CD8-positive, alpha-beta memory T cell (primary cell): ENCODE measurements around the gene ZDHHC13. TPM values are rescaled to one million over a fixed set of nuclear protein-coding genes. Genes with fewer than 3 reads are reported as not detected.
A peak's percentile ranks its signal among the peaks of the same experiment; 100 is the strongest.

Source experiments
- CTCF ChIA-PET: fragments of 350-600 bp; sonication (Branson Sonifier 250); formaldehyde crosslinking; loops from one replicate; lab custom pipeline; 2021; ENCODE audit warnings: antibody characterized with exemption; lab: Charles Lee
- POLR2A ChIA-PET: fragments of 350-600 bp; sonication (Branson Sonifier 250); formaldehyde crosslinking; loops from one replicate; lab custom pipeline; 2021; ENCODE audit warnings: antibody characterized with exemption; lab: Charles Lee
- DNase-seq, 5 donors: peaks; one replicate each; pipeline versions ENCODE4 v3.0.0 to v3.0.0-alpha.2; 2020 to 2022; ENCODE audit warnings: mixed read lengths in 1 of 5
- H3K27ac ChIP-seq: one replicate; pipeline ENCODE4 v1.7.0; 2013; ENCODE audit warnings: low read depth, mild to moderate bottlenecking, low read length, moderate library complexity
- H3K27me3 ChIP-seq: 2 replicates; pipeline ENCODE4 v1.7.0; 2013; ENCODE audit warnings: low read length, mild to moderate bottlenecking; ENCODE audit not compliant: insufficient read depth, poor library complexity, severe bottlenecking
- H3K36me3 ChIP-seq: 2 replicates; pipeline ENCODE4 v1.7.0; 2013; ENCODE audit warnings: mild to moderate bottlenecking, low read length, moderate library complexity; ENCODE audit not compliant: insufficient read depth
- H3K4me1 ChIP-seq: 2 replicates; pipeline ENCODE4 v1.7.0; 2013; ENCODE audit warnings: mild to moderate bottlenecking, low read length, moderate library complexity; ENCODE audit not compliant: insufficient read depth
- H3K4me3 ChIP-seq: 2 replicates; pipeline ENCODE4 v1.7.0; 2013; ENCODE audit warnings: mild to moderate bottlenecking, low read length
- H3K9me3 ChIP-seq: 2 replicates; pipeline ENCODE4 v1.7.0; 2013; ENCODE audit warnings: mild to moderate bottlenecking, low read length
- H3K27ac Mint-ChIP-seq, 8 donors: one replicate each; pipeline ENCODE4 v1.8.0; 2020 to 2021; ENCODE audit warnings: mixed read lengths in 8 of 8, mild to moderate bottlenecking in 6 of 8, inconsistent platforms in 3 of 8, moderate library complexity in 3 of 8
- H3K27me3 Mint-ChIP-seq, 2 donors: one replicate each; pipeline ENCODE4 v1.8.0; 2020 to 2021; ENCODE audit warnings: mixed read lengths in 2 of 2, mild to moderate bottlenecking in 1 of 2, moderate library complexity in 1 of 2
- H3K36me3 Mint-ChIP-seq, 3 donors: one replicate each; pipeline ENCODE4 v1.8.0; 2020 to 2021; ENCODE audit warnings: mixed read lengths in 3 of 3, inconsistent platforms in 1 of 3, mild to moderate bottlenecking in 1 of 3
- H3K4me1 Mint-ChIP-seq, 3 donors: one replicate each; pipeline ENCODE4 v1.8.0; 2020 to 2021; ENCODE audit warnings: mixed read lengths in 3 of 3, inconsistent platforms in 1 of 3, mild to moderate bottlenecking in 1 of 3
- H3K4me3 Mint-ChIP-seq, 7 donors: one replicate each; pipeline ENCODE4 v1.8.0; 2020 to 2021; ENCODE audit warnings: mixed read lengths in 7 of 7, mild to moderate bottlenecking in 6 of 7, moderate library complexity in 4 of 7, inconsistent platforms in 2 of 7
- H3K9me3 Mint-ChIP-seq, 5 donors: one replicate each; pipeline ENCODE4 v1.8.0; 2020 to 2022; ENCODE audit warnings: mixed read lengths in 5 of 5, mild to moderate bottlenecking in 3 of 5, moderate library complexity in 2 of 5, inconsistent platforms in 1 of 5
- polyA plus RNA-seq: library from polyadenylated mRNA; unstranded; fragments of 300-500 nt; fragmentation: Illumina TruSeq; gene quantifications from one replicate; pipeline ENCODE4 v1.2.3, GENCODE V29; 2021
- total RNA-seq, 2 experiments: library from RNA; stranded (reverse); gene quantifications; one replicate each; pipeline ENCODE4 v1.2.3, GENCODE V29; 2021

The ZDHHC13 gene
- total and polyA plus RNA-seq, 3 experiments from 2014 or later, result 16.6 to 22.6 (median 22.1) TPM

GRCh38 chr11:19176629-19177186, 59.7 kb downstream of the ZDHHC13 start:
- no peak for DNase-seq
- Histone ChIP-seq H3K9me3 (no peaks in the 10 kb centered on the region), H3K27ac (no peak overlapping the region), H3K4me3 (no peak overlapping the region), H3K4me1 (no peaks in the 10 kb centered on the region), H3K27me3 (no peaks in the 10 kb centered on the region), H3K36me3 (peaks cover 11% of the 10 kb centered on the region)
- Mint-ChIP-seq H3K27me3 (no peaks in the 10 kb centered on the region), H3K36me3 (peaks cover 21 to 49% (median 36%) of the 10 kb centered on the region in 3 donors), H3K27ac (peak overlapping the region in 1 of 8 donors; percentile 2), H3K9me3 (no peaks in the 10 kb centered on the region), H3K4me3 (no peak overlapping the region), H3K4me1 (no peaks in the 10 kb centered on the region)
- POLR2A ChIA-PET, result no interaction called here
- CTCF ChIA-PET, result no interaction called here

- H3K27ac ChIP-seq, result no peak overlapping the region
- ChIA-PET CTCF (no interaction called here), POLR2A (no interaction called here)
- Mint-ChIP-seq H3K27ac (peak overlapping the region in 1 of 8 donors; percentile 15), H3K4me3 (no peak overlapping the region), H3K9me3 (no peaks in the 10 kb centered on the region), H3K4me1 (no peaks in the 10 kb centered on the region), H3K36me3 (peaks cover 6 to 19% (median 9%) of the 10 kb centered on the region in 3 donors), H3K27me3 (no peaks in the 10 kb centered on the region)
- H3K4me1 ChIP-seq, result no peaks in the 10 kb centered on the region
- no peak overlapping the region for H3K4me3 ChIP-seq
- no peaks in the 10 kb centered on the region for H3K27me3 ChIP-seq
- H3K36me3 ChIP-seq, result no peaks in the 10 kb centered on the region
- H3K9me3 ChIP-seq, result no peaks in the 10 kb centered on the region
- DNase-seq, result no peak
These were observed 64.7 kb downstream of the ZDHHC13 start for GRCh38 chr11:19181531-19182261.

GRCh38 chr11:19183646-19184045, 66.7 kb downstream of the ZDHHC13 start:
- H3K27ac Mint-ChIP-seq, result no peak overlapping the region
- no peaks in the 10 kb centered on the region for H3K9me3 Mint-ChIP-seq
- Histone ChIP-seq H3K4me3 (no peak overlapping the region), H3K36me3 (no peaks in the 10 kb centered on the region), H3K4me1 (no peaks in the 10 kb centered on the region), H3K27me3 (no peaks in the 10 kb centered on the region), H3K9me3 (no peaks in the 10 kb centered on the region), H3K27ac (no peak overlapping the region)
- peaks cover 0 to 11% (median 9%) of the 10 kb centered on the region in 3 donors for H3K36me3 Mint-ChIP-seq
- H3K4me3 Mint-ChIP-seq, result no peak overlapping the region
- POLR2A ChIA-PET, result no interaction called here
- H3K4me1 Mint-ChIP-seq, result no peaks in the 10 kb centered on the region
- no peaks in the 10 kb centered on the region for H3K27me3 Mint-ChIP-seq
- DNase-seq, result no peak
- CTCF ChIA-PET, result no interaction called here

- peaks cover 0 to 11% (median 9%) of the 10 kb centered on the region in 3 donors for H3K36me3 Mint-ChIP-seq
- Histone ChIP-seq H3K9me3 (no peaks in the 10 kb centered on the region), H3K36me3 (no peaks in the 10 kb centered on the region), H3K4me3 (no peak overlapping the region), H3K27me3 (no peaks in the 10 kb centered on the region), H3K27ac (no peak overlapping the region), H3K4me1 (no peaks in the 10 kb centered on the region)
- H3K4me1 Mint-ChIP-seq, result no peaks in the 10 kb centered on the region
- no peak for DNase-seq
- ChIA-PET CTCF (no interaction called here), POLR2A (no interaction called here)
- H3K27ac Mint-ChIP-seq, result peak overlapping the region in 1 of 8 donors; percentile 58
- H3K27me3 Mint-ChIP-seq, result no peaks in the 10 kb centered on the region
- H3K4me3 Mint-ChIP-seq, result no peak overlapping the region
- no peaks in the 10 kb centered on the region for H3K9me3 Mint-ChIP-seq
These were observed 68.1 kb downstream of the ZDHHC13 start for GRCh38 chr11:19185036-19185435.

- Mint-ChIP-seq H3K27me3 (no peaks in the 10 kb centered on the region), H3K4me3 (no peak overlapping the region), H3K4me1 (no peaks in the 10 kb centered on the region), H3K9me3 (no peaks in the 10 kb centered on the region), H3K36me3 (peaks cover 0 to 9% (median 8%) of the 10 kb centered on the region in 3 donors), H3K27ac (no peak overlapping the region)
- Histone ChIP-seq H3K27ac (no peak overlapping the region), H3K27me3 (no peaks in the 10 kb centered on the region), H3K4me3 (no peak overlapping the region), H3K4me1 (no peaks in the 10 kb centered on the region), H3K36me3 (no peaks in the 10 kb centered on the region), H3K9me3 (no peaks in the 10 kb centered on the region)
- ChIA-PET CTCF (no interaction called here), POLR2A (no interaction called here)
- DNase-seq, result no peak
These were observed 68.6 kb downstream of the ZDHHC13 start for GRCh38 chr11:19185516-19186052.

GRCh38 chr11:19187114-19187832, 70.3 kb downstream of the ZDHHC13 start:
- peaks cover 0 to 11% (median 9%) of the 10 kb centered on the region in 3 donors for H3K36me3 Mint-ChIP-seq
- ChIA-PET CTCF (no interaction called here), POLR2A (no interaction called here)
- no peaks in the 10 kb centered on the region for H3K27me3 Mint-ChIP-seq
- Histone ChIP-seq H3K4me1 (no peaks in the 10 kb centered on the region), H3K27ac (no peak overlapping the region), H3K9me3 (no peaks in the 10 kb centered on the region), H3K4me3 (no peak overlapping the region), H3K27me3 (no peaks in the 10 kb centered on the region), H3K36me3 (no peaks in the 10 kb centered on the region)
- H3K4me1 Mint-ChIP-seq, result no peaks in the 10 kb centered on the region
- H3K27ac Mint-ChIP-seq, result no peak overlapping the region
- DNase-seq, result no peak
- no peaks in the 10 kb centered on the region for H3K9me3 Mint-ChIP-seq
- no peak overlapping the region for H3K4me3 Mint-ChIP-seq

GRCh38 chr11:19187833-19188258, 70.9 kb downstream of the ZDHHC13 start:
- H3K9me3 ChIP-seq, result no peaks in the 10 kb centered on the region
- H3K36me3 ChIP-seq, result no peaks in the 10 kb centered on the region
- DNase-seq, result no peak
- H3K27ac ChIP-seq, result no peak overlapping the region
- no peak overlapping the region for H3K27ac Mint-ChIP-seq
- CTCF ChIA-PET, result no interaction called here
- H3K36me3 Mint-ChIP-seq, result peaks cover 0 to 11% (median 9%) of the 10 kb centered on the region in 3 donors
- no peaks in the 10 kb centered on the region for H3K4me1 ChIP-seq
- no peaks in the 10 kb centered on the region for H3K9me3 Mint-ChIP-seq
- no peaks in the 10 kb centered on the region for H3K27me3 ChIP-seq
- no peaks in the 10 kb centered on the region for H3K4me1 Mint-ChIP-seq
- POLR2A ChIA-PET, result no interaction called here
- H3K4me3 Mint-ChIP-seq, result no peak overlapping the region
- no peak overlapping the region for H3K4me3 ChIP-seq
- no peaks in the 10 kb centered on the region for H3K27me3 Mint-ChIP-seq
